GM18519 (cell line): Measurements from ENCODE around the gene ALMS1.

Source experiments
- ATAC-seq: cut with Tn5 transposase; IDR thresholded peaks from one replicate; pipeline ENCODE4 v1.9.1; 2021; ENCODE audit warnings: mild to moderate bottlenecking, moderate library complexity; ENCODE audit not compliant: unreplicated experiment, low FRiP score

The ALMS1 gene

GRCh38 chr2:73654175-73654574, 268.5 kb downstream of the ALMS1 start:
- ATAC-seq: no peak
